ENCODE measurements around the gene PLS3.

GRCh38 chrX:115602729-115603389 is 41.9 kb downstream of the PLS3 start:
- TF ChIP-seq NFIC (IDR thresholded peaks at IDR 0.05): no peak
- no peak for TF ChIP-seq MAX (IDR thresholded peaks at IDR 0.05)
- no peak for TF ChIP-seq REST (IDR thresholded peaks at IDR 0.05; ENCODE audit: low read depth)
- no peak for TF ChIP-seq TAF1 (IDR thresholded peaks at IDR 0.05; ENCODE audit: low read depth)
- no peak for TF ChIP-seq EGR1 (IDR thresholded peaks at IDR 0.05)
- no peak for TF ChIP-seq CEBPB (IDR thresholded peaks at IDR 0.05)
- TF ChIP-seq EP300 (IDR thresholded peaks at IDR 0.05; ENCODE audit: borderline replicate concordance): no peak
- no peak for TF ChIP-seq TCF12 (IDR thresholded peaks at IDR 0.05; ENCODE audit: low read depth)
